ENCODE measurements around the gene ATG101. TPM values are rescaled to one million over a fixed set of nuclear protein-coding genes. Genes with fewer than 3 reads are reported as not detected.

ATG101 gene
- total and polyA plus RNA-seq, 2 donors (not counting 1 experiment from before 2014, with no cell fraction given) = 19.4 to 50.3 TPM

DNA sequence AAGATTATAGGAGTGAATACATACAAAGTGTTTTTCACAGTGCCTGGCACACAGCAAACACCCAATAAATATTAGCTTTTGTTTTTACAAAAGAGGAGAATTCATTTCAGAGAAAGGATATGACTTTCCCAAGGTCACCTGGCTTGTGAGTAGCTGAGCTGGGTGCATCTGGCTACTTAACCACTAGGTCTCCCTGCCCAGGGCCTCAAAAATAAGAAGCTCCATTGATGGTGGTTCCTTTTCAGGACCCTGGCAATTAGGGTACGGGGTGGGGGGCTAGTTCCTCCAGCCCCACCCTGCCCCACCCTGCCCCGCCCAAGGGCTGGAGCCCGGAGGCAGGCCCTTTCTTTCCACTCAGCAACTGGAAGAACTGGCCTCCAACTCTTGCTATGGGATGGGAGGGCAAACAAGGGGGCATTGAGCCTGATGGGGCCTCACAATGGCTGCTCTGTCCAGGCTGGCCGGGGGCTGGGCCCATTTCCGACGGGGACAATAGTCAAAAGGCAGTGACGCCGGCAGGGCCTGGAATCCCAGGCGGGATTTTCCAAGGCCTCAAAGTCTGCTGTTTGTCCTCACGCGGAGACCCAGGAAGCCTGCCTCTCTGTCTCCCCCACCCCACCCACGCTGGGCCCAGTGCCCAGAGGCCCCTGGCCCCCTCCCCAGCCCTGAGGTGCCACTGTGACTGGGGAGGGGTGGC is 8.2 kb upstream of the ATG101 start:
- Histone ChIP-seq H4K20me1 (ENCODE audit: control insufficient read depth, insufficient read depth, low read length, poor library complexity, severe bottlenecking) (no peaks in the 10 kb centered on the region), H3K79me2 (ENCODE audit: control insufficient read depth, insufficient read depth, low read length) (no peaks in the 10 kb centered on the region), H2AFZ (ENCODE audit: insufficient read depth, low read depth, low read length, poor library complexity, severe bottlenecking) (no peak overlapping the region), H3K9me3 (ENCODE audit: control extremely low read depth in 1 of 3, control insufficient read depth in 2 of 3, insufficient read depth in 1 of 3, low read length in 2 of 3) (no peaks in the 10 kb centered on the region), H3K4me3 (ENCODE audit: control extremely low read depth in 1 of 5, extremely low read depth in 1 of 5, insufficient read depth in 1 of 5, low read depth in 2 of 5, low read length in 4 of 5) (no peak overlapping the region), H3K4me1 (ENCODE audit: control insufficient read depth in 2 of 2, insufficient read depth in 2 of 2, low read length in 2 of 2) (no peaks in the 10 kb centered on the region), H3K9ac (ENCODE audit: low read length) (no peak overlapping the region), H3K36me3 (replicated peaks in 1 of 2; ENCODE audit: control extremely low read depth in 1 of 2, control insufficient read depth in 1 of 2, extremely low read depth in 1 of 2, insufficient read depth in 2 of 2, low read length in 1 of 2) (peaks cover 0 to 20% of the 10 kb centered on the region in 2 experiments), H3K4me2 (replicated peaks; ENCODE audit: low read depth, low read length, poor library complexity, severe bottlenecking) (no peak overlapping the region), H3K27ac (ENCODE audit: low read length in 2 of 2) (no peak overlapping the region), H3K27me3 (replicated peaks in 1 of 4; ENCODE audit: control extremely low read depth in 1 of 4, control insufficient read depth in 3 of 4, insufficient read depth in 4 of 4, low read length in 3 of 4) (peaks cover 0 to 5% (median 0%) of the 10 kb centered on the region in 4 experiments)
- POLR2A ChIA-PET = interaction anchor here (0.7 kb wide), 2 partner anchors 13 to 126 kb away, joined by 3 to 4 read pairs; no protein-coding TSS in a partner anchor
- peaks cover 7% of the 10 kb centered on the region for H3K27me3 Mint-ChIP-seq
- intact Hi-C loops (cut with micrococcal nuclease) = no loop called here
- no peaks in the 10 kb centered on the region for H3K4me1 Mint-ChIP-seq
- ATAC-seq (ENCODE audit: low read depth) (no peak), DNase-seq (no peak)
- H3K27ac Mint-ChIP-seq = no peak overlapping the region
- H3K9me3 Mint-ChIP-seq (ENCODE audit: insufficient read depth) = no peaks in the 10 kb centered on the region
- H3K4me3 Mint-ChIP-seq = no peak overlapping the region
- no peak for TF ChIP-seq EZH2 (IDR thresholded peaks at IDR 0.05; ENCODE audit: borderline replicate concordance, insufficient read depth, low read depth, low read length, poor library complexity, severe bottlenecking)
- TF ChIP-seq, protein P1, sequence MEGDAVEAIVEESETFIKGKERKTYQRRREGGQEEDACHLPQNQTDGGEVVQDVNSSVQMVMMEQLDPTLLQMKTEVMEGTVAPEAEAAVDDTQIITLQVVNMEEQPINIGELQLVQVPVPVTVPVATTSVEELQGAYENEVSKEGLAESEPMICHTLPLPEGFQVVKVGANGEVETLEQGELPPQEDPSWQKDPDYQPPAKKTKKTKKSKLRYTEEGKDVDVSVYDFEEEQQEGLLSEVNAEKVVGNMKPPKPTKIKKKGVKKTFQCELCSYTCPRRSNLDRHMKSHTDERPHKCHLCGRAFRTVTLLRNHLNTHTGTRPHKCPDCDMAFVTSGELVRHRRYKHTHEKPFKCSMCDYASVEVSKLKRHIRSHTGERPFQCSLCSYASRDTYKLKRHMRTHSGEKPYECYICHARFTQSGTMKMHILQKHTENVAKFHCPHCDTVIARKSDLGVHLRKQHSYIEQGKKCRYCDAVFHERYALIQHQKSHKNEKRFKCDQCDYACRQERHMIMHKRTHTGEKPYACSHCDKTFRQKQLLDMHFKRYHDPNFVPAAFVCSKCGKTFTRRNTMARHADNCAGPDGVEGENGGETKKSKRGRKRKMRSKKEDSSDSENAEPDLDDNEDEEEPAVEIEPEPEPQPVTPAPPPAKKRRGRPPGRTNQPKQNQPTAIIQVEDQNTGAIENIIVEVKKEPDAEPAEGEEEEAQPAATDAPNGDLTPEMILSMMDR (IDR thresholded peaks at IDR 0.05) = no peak
- CTCF ChIA-PET = interaction anchor here (1.0 to 34.6 kb wide), 3 partner anchors 21 to 60 kb away, joined by 3 to 1315 read pairs (median 3); no protein-coding TSS in a partner anchor
- 86% methylated on average over 6 of the region's 12 CpGs for WGBS (ENCODE audit: insufficient coverage)
